Neural crest cell (in vitro differentiated cells): ENCODE measurements around the gene DOCK8. TPM values are rescaled to one million over a fixed set of nuclear protein-coding genes. Genes with fewer than 3 reads are reported as not detected.

ENCODE experiments used
- DNase-seq: peaks from one replicate; pipeline ENCODE4 v3.0.0; 2021; ENCODE audit warnings: low read depth, mixed read lengths, low spot score
- H3K27ac Mint-ChIP-seq: one replicate; pipeline ENCODE4 v1.8.0; 2021; ENCODE audit warnings: mild to moderate bottlenecking, mixed read lengths; ENCODE audit not compliant: unreplicated experiment
- H3K27me3 Mint-ChIP-seq: 2 replicates; pipeline ENCODE4 v1.8.0; 2021; ENCODE audit warnings: low read depth, mild to moderate bottlenecking, mixed read lengths
- H3K36me3 Mint-ChIP-seq: 2 replicates; pipeline ENCODE4 v1.8.0; 2021; ENCODE audit warnings: low read depth, mild to moderate bottlenecking, mixed read lengths
- H3K4me1 Mint-ChIP-seq: 2 replicates; pipeline ENCODE4 v1.8.0; 2021; ENCODE audit warnings: mixed read lengths
- H3K4me3 Mint-ChIP-seq: one replicate; pipeline ENCODE4 v1.8.0; 2021; ENCODE audit warnings: mild to moderate bottlenecking, mixed read lengths
- H3K9me3 Mint-ChIP-seq: 2 replicates; pipeline ENCODE4 v1.8.0; 2021; ENCODE audit warnings: mixed read lengths
- total RNA-seq: library from RNA; stranded (reverse); gene quantifications from 2 replicates; pipeline ENCODE4 v1.2.1, GENCODE V29; 2021
- TF ChIP-seq, protein P1 (sequence below): fragments of 200-600 bp; sonication (generic); conservative IDR thresholded peaks from 2 replicates; pipeline ENCODE4 v1.5.0; 2021; ENCODE audit warnings: antibody characterized with exemption, mild to moderate bottlenecking

DOCK8 gene
- total RNA-seq, 1 donor from 2014 or later = 0.58 TPM

DNA sequence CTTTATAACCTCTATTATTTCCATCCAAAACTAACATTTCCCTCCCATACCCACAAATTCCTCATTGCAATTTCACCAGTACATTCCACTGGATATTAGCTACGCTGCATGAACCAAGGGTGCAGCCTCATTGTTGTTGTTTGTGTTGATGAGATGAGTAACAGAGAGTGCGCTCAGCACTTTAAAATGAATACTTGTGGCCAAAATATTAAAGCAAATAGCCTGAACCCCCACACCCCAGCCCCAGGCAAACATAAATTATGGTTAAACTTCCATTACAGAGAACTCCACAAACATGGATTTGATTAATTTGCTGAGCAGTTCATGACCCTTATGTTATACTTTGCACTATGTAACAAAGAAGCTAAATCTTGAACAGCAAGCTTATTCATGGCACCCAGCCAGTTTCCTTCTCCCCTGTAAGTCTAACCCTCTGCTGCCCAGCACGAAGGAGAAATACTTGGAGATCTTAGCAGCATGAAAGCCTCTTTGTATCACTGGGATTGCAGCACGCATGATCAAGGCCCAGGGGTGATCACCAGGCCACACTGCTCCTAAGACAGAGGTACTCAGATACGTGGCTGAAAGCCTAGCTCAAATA is 205.0 kb downstream of the DOCK8 start:
- no peak for DNase-seq
- Mint-ChIP-seq H3K27ac (no peak overlapping the region), H3K4me1 (peaks cover 17% of the 10 kb centered on the region), H3K9me3 (no peaks in the 10 kb centered on the region), H3K4me3 (no peak overlapping the region), H3K36me3 (no peaks in the 10 kb centered on the region), H3K27me3 (no peaks in the 10 kb centered on the region)
- TF ChIP-seq, protein P1, sequence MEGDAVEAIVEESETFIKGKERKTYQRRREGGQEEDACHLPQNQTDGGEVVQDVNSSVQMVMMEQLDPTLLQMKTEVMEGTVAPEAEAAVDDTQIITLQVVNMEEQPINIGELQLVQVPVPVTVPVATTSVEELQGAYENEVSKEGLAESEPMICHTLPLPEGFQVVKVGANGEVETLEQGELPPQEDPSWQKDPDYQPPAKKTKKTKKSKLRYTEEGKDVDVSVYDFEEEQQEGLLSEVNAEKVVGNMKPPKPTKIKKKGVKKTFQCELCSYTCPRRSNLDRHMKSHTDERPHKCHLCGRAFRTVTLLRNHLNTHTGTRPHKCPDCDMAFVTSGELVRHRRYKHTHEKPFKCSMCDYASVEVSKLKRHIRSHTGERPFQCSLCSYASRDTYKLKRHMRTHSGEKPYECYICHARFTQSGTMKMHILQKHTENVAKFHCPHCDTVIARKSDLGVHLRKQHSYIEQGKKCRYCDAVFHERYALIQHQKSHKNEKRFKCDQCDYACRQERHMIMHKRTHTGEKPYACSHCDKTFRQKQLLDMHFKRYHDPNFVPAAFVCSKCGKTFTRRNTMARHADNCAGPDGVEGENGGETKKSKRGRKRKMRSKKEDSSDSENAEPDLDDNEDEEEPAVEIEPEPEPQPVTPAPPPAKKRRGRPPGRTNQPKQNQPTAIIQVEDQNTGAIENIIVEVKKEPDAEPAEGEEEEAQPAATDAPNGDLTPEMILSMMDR = no peak

DNA sequence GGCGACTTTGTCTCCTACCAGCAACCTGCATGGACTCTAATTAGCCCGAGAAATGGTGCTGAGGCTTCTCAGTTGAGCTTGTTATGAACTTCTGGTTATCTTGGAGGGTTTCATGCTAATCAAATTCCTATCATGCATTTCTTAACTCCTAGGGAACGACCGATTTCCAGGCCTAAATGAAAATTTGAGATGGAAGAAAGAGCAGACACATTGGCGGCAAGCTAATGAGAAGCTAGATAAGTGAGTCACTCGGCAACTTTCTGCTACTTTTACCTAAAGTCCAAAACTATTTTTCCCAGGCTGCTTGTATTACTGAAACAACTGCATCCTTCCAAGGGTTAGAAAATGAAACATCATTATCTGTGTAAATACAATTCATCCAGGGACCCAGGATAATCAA is 207.2 kb downstream of the DOCK8 start:
- no peak overlapping the region for H3K4me3 Mint-ChIP-seq
- TF ChIP-seq, protein P1 = no peak
- H3K4me1 Mint-ChIP-seq = peaks cover 14% of the 10 kb centered on the region
- H3K9me3 Mint-ChIP-seq = no peaks in the 10 kb centered on the region
- no peaks in the 10 kb centered on the region for H3K36me3 Mint-ChIP-seq
- H3K27ac Mint-ChIP-seq = no peak overlapping the region
- H3K27me3 Mint-ChIP-seq = no peaks in the 10 kb centered on the region
- no peak for DNase-seq

DNA sequence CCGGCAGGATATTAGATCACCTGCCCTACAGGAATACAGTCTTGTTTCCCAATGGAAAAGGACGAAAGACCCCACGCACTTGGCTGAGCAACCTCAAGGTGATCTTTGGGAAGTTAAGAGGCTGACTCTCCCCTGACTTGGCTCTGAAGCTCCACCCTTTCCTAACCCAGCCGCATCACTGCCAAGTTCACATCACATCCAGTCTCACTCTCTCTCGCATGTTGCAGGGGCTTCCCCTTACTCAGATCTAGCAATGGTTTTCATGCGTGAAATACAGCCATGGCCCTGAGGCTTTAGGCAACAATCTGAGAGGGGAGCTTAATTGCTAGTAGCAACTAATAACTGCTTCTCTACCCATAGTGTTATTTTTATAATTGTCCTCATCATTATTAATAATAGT is 211.6 kb downstream of the DOCK8 start:
- H3K4me3 Mint-ChIP-seq = no peak overlapping the region

DNA sequence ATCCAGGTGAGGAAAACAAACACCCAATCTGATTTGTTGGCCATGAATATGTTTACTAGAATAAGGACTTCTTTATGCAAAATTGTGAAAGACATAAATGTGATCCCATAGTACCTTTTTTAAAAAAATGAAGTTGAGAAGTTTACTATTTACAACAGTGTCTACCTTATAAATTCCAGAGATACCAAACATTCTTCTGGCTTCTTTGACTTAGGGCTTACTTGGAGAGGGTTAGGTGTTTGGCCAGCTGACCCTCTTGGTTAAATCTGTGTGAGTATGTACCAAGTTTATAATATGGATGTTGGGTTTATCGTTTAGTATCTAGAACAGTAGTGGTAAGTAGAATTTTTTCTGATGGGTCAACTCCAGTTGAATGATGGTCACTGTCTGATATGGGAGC is 212.3 kb downstream of the DOCK8 start:
- TF ChIP-seq, protein P1 = no peak
- Mint-ChIP-seq H3K27ac (no peak overlapping the region), H3K27me3 (no peaks in the 10 kb centered on the region), H3K9me3 (no peaks in the 10 kb centered on the region), H3K4me3 (no peak overlapping the region), H3K4me1 (no peaks in the 10 kb centered on the region), H3K36me3 (no peaks in the 10 kb centered on the region)
- no peak for DNase-seq

More for the DNA sequence above, 211.6 kb downstream of the DOCK8 start:
- Mint-ChIP-seq H3K36me3 (no peaks in the 10 kb centered on the region), H3K4me1 (no peaks in the 10 kb centered on the region), H3K27ac (no peak overlapping the region), H3K27me3 (no peaks in the 10 kb centered on the region), H3K9me3 (no peaks in the 10 kb centered on the region)
- DNase-seq = no peak
- TF ChIP-seq, protein P1 = no peak

DNA sequence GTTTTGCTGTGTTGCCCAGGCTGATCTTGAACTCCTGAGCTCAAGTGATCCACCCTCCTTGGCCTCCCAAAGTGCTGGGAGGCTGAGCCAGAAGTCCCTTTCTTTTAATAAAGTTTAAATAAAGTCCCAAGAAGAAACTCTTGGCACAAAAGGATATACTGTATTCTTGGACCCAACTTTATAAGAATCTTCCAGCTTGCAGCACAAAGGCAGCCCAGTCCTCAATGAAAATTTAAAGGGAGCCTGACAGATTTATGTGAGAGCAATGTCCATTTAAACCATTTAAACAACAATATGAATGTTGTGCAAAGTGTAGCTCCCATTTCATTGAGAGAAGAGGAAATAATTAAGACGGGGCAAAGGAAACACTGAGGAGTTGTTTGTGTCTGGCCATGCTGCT is 217.0 kb downstream of the DOCK8 start:
- DNase-seq = no peak
- H3K4me1 Mint-ChIP-seq = peaks cover 10% of the 10 kb centered on the region
- peaks cover 7% of the 10 kb centered on the region for H3K27me3 Mint-ChIP-seq
- TF ChIP-seq, protein P1 = no peak
- no peak overlapping the region for H3K4me3 Mint-ChIP-seq
- H3K9me3 Mint-ChIP-seq = no peaks in the 10 kb centered on the region
- no peak overlapping the region for H3K27ac Mint-ChIP-seq
- H3K36me3 Mint-ChIP-seq = no peaks in the 10 kb centered on the region
